Neural cell (in vitro differentiated cells): ENCODE data around the gene ROR2.

ENCODE experiments used
- CTCF ChIP-seq: fragments of 450-650 bp; IDR thresholded peaks from 2 replicates; pipeline ENCODE4 v1.5.1; 2014; ENCODE audit warnings: antibody characterized with exemption, mild to moderate bottlenecking, moderate library complexity; ENCODE audit not compliant: poor library complexity, severe bottlenecking
- POLR2AphosphoS5 ChIP-seq: IDR thresholded peaks from 2 replicates; pipeline ENCODE4 v1.6.1; 2012
- RAD21 ChIP-seq: fragments of 450-650 bp; conservative IDR thresholded peaks from 2 replicates; pipeline ENCODE4 v1.6.1; 2014; ENCODE audit warnings: antibody characterized with exemption, mild to moderate bottlenecking, moderate library complexity
- REST ChIP-seq: IDR thresholded peaks from 2 replicates; pipeline ENCODE4 v1.6.1; 2012; ENCODE audit warnings: borderline replicate concordance
- SMC3 ChIP-seq: fragments of 450-650 bp; conservative IDR thresholded peaks from 2 replicates; pipeline ENCODE4 v1.6.1; 2014; ENCODE audit warnings: antibody characterized with exemption, mild to moderate bottlenecking, moderate library complexity; ENCODE audit not compliant: poor library complexity
- TAF1 ChIP-seq: IDR thresholded peaks from 2 replicates; pipeline ENCODE4 v1.6.1; 2012; ENCODE audit warnings: low read depth

GRCh38 chr9:91942201-91942600, 7.8 kb downstream of the ROR2 start:
- TF ChIP-seq CTCF (no peak), SMC3 (no peak), RAD21 (no peak), REST (no peak), POLR2AphosphoS5 (no peak), TAF1 (no peak)
